DMS153 (cell line): ENCODE data around the gene TMEM198.

ENCODE experiments used
- DNase-seq: peaks from one replicate; lab custom pipeline; 2025; lab: John Stamatoyannopoulos, UW

The TMEM198 gene, protein sequence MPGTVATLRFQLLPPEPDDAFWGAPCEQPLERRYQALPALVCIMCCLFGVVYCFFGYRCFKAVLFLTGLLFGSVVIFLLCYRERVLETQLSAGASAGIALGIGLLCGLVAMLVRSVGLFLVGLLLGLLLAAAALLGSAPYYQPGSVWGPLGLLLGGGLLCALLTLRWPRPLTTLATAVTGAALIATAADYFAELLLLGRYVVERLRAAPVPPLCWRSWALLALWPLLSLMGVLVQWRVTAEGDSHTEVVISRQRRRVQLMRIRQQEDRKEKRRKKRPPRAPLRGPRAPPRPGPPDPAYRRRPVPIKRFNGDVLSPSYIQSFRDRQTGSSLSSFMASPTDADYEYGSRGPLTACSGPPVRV

DNA sequence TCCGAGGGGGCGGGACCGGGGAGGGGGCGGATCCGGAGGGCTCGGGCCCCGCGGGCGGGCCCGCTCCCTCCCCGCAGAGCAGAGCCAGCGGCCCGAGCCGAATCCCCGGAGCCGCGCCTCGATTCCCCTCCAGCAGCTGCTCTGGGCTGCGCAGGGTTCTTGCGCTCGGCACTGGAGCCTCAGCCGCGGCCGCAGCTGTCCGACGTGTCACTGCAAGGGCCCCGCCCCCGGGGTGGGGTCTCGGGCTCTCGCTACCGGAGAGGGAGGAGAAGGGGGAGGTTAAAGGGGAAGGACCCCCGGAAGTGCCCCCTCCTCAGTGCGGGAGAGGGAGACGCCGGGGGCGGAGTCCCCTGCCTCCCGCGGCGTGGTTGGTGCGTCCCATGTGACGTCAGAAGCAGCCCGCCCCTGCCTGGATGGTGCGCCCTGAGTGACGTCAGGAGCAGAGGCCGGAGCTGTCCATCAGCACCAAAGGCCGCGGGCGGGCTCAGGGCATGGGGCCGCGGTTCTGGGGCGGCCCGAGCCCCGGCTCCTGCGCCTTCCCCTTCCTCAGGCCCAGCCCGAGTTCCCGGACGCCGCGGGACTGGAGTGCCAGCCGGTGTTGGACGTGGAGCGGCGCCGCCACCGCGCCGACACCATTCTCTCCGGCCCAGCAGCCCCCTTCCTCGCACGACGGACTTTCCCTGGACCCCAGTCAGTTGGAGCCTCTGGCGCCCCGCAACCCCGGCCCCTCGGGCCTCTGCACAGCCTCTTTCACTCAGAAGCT is at the start of gene TMEM198, which contains the start of gene CHPF:
TMEM198 (plus strand) TSS at position 433 of the 763 bp plus-strand sequence. CDS start 700 bp downstream, outside the sequence.
CHPF (minus strand) TSS at position 214 of the 763 bp plus-strand sequence. CDS start 271 bp downstream, outside the sequence.
- peak; percentile 98 for DNase-seq

DNA sequence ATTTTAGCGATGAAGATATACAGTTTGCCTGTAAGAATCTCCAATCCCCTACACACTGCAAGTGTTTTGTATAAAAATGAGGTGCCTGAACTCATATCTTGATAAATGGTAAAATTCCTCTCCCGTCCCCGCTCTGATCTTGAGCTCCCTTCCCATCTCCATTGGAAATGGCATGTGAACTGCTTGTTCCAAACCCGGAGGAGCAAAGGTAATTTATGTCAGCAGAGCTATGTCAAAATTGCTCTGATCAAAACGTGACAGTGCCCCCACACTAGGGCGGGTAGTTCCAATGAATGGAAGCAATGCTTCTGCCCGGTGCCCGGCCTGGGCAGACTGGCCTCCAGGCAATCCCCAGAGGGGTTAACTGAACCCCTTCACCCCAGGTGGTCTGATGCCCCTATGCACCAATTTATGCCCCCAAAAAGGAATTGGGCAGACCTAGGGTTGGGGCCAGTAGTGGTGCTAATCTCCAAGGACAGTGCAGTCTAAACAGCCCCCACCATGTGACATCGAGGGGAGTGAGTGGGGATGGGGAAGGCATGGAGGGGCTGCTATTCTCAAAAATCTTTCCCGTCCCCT is 48.8 kb upstream of the TMEM198 start:
- DNase-seq, result no peak

DNA sequence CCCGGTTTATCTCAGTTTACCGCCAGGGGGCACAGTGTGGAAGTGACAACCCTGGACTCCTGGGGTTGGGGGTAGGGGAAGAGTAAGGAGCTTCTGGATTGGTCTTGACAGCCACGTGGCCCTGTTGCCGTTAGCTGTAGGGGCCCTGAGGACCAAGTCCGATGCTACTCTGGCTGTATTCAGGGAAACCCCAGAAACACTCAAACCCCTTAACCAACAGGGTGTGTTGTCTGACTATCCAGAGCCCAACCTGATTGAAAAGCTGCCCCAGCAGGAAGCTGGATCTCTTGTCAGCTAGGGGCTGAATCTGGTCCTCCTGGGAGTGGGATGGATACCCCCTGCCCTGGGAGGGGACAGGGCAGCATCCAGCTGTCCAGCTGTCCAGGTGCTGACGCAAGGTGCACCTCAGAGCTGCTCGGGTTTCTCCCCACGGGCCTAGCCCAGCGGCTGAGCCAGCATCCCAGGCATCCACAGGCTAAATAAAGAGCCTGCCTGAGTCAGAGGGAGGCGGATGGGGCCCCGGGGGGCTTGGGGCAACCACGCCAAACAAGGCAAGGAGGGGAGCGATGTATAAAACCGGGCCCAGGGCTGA is 48.2 kb upstream of the TMEM198 start:
- peak; percentile 32 for DNase-seq

DNA sequence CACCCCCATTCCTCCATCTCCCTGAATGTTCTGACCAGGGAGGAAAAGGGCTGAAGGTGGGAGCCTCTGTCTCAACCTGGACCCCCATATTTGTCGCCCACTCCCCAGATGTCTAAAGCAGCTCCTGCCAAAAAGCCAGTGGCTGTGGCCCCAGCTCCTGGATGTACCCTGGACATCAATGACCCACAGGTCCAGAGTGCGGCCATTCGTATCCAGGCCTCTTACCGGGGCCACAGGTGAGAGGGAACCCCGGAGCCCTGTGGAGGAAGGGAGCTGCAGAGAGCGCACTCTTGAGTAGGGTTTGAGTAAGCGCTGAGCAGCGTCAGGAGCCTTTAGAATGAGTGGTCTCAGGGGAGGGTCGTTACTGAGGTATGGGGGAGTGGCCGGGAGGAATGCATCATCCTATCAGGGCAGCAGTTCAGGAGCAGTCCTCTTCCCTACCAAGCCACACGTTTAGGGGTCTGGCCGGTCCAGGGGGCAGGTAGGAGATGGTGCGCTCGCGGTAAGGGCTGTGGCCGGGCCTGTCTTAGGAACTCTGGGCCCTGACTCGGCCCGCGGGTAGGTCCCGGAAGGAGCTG is 47.5 kb upstream of the TMEM198 start:
- DNase-seq, result no peak

DNA sequence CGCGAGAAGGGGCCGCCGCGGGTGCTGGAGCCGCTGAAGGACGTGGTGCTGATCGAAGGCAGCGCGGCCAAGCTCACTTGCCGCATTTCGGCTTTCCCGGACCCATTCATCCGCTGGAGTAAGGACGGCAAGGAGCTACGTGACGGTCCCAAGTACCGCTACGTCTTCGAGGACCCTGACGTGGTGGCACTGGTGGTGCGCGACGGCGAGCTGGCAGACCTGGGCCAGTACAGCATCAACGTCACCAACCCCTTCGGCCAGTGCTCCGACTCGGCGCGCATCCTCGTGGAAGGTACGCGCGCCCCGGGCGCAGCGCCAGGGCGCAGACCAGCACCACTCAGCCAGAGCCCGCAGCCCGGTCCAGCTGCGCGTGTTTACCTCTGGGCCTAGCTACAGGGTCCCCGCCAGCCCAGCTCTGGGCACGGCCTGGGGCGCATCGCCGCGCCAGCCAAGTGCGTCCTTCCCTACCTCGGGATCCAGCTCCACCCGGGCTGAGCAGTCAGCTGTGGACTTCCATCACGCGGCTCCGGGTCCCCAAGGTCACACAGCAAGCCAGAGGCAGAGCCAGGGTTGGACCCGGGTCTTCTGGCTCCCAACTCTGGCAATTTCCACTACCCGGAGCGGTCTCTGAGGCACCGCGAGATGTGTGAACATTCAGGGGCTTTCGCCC is 46.9 kb upstream of the TMEM198 start:
- no peak for DNase-seq

DNA sequence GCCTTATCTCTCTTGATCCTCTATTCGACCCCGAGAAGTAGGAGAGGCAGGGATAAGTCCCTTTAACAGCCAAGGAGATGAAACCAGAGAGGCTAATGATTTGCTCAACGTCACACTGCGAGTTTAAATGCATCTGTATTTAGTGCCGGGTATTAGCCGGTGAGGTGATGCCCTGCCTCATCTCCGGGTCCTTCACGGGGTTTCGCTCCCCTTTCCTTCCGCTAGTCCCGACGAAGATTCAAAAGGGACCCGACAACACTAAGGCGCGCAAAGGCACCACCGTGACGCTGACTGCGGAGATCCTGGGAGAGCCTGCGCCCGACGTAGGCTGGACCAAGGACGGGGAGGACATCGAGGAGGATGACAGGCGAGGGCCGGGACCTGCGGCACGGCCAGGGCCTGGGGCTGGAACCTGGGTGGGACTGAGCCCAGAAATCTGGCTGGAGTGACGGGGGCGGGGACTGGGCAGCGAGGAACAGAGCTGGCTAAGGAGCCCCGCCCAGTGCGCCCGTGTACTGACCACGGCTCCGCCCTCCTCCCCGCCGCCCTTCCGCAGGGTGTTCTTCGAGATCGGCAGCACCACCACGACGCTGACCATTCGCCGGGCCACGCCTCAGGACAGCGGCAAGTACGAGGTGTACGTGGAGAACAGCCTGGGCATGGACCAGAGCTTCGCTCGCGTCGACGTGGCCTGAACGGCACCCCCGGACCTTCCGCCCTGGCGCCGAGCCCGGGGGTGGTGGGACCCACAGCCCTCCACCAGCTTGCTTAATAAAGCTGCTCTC is 46.1 kb upstream of the TMEM198 start:
- no peak for DNase-seq

DNA sequence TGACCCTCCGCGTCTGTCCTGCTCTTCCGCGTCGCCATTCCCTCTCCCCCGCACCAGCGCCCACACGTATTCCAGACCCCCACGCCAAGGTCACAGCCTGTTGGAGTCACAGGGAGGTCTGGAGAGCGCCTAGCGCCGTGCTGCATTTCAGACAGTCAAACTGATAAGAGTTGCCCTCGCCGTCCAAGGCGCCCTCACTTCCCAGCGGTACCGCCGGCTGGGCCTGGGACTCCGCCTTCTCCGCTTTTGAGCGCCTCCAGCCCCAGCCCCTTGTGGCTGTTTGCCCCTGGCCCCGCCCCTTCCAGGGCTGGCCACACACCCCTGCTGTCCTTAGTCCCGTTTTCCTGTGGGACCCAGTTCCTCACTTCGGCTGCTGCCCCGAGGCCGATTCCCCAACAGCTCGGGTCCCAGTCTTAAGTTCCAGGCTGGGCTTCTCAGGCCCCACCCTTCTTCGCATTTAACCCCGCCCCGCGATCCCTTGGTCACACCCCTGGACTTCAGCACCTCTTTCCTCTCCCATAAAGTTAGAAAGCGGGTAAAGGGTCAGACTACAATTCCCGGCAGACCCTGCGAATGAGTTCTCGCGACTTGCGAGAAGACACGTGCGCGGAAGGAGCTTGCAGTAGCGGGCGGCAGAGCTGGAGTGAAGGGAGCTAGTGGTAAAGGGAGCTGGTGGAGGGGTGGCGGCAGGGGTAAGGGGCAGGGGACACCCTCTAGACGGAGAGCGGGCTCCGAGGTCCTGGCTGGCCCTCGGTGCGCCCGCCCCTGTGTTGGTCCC is 45.4 kb upstream of the TMEM198 start, which contains the start of gene GMPPA:
GMPPA (plus strand) TSS at position 612 of the 778 bp plus-strand sequence. CDS start 1,085 bp downstream, outside the sequence.
- DNase-seq, result peak; percentile 96

DNA sequence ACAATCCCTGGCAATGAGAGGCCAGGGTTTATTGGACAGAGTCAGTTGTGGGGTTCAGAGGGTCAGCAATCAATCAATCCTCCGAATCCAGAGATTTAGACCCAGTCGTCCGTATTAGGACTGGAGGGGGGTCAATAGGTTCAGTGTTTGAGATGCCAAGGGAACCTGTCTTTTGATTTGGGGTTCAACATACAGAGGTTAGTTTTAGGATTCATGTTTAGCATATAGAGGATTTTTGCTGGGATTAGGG is 44.8 kb upstream of the TMEM198 start:
- DNase-seq, result no peak

DNA sequence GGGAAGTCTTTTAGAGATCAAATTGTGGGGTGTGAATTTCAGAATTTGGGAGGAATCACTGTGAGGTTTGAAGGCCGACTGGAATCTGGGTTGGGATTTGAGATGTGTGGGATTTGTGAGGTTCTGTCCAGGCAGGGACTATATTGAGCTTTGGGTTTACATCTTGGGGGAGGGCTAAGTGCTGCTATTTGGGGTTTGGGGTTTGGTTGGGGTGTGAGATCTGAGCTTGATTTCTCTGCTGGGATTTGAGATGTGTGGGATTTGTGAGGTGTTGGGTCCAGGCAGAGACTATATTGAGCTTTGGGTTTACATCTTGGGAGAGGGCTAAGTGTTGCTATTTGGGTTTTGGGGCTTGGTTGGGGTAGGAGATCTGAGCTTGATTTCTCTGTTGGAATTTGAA is 44.3 kb upstream of the TMEM198 start:
- DNase-seq, result no peak

DNA sequence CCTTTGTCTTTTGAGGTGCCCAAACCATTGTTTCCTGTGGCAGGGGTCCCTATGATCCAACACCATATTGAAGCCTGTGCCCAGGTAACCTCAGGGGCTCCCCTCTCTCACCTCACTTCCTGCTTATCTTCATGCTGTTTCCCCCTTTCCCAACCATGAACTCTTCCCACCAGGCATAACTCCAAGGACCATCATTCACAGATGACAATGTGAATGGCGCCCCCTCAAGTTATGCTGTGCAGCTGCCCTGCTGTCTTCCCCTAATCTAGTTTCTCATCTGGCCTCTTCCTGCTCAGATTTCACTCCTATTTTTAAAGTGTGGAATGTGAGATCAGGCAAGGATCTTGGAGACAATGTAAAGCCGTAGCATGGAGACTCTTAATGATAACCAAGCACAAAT is 43.7 kb upstream of the TMEM198 start:
- no peak for DNase-seq

DNA sequence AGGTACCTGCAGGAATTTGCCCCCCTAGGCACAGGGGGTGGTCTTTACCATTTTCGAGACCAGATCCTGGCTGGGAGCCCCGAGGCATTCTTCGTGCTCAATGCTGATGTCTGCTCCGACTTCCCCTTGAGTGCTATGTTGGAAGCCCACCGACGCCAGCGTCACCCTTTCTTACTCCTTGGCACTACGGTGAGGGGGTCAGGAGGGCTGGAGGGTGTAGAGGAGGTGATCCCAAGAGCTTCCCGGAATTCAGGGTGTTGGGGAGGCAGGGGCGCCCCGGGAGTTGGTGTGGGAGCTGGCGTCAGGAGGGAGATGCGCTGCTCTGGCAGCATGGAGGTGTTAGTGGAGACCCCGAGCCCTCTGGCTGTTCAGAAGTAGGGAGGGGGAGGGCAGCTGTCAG is 42.0 kb upstream of the TMEM198 start:
- no peak for DNase-seq

DNA sequence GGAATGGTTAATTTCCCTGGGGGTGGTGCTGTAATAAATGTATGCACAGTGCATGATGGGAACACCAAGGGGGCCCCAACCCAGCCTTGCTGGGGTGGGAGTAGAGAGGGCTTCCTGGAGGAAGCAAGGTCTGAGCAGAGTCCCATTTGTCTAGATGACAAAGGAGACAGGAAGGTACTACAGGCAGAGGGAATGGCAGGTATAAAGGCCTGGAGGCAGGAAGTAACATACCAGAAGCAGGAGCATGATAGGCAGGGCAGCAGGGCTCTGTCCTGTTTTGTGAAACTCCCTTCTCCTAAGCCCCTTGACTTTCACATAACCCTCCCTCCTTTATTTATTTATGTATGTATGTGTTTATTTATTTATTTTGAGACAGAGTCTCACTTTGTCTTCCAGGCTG is 41.2 kb upstream of the TMEM198 start:
- DNase-seq, result no peak

DNA sequence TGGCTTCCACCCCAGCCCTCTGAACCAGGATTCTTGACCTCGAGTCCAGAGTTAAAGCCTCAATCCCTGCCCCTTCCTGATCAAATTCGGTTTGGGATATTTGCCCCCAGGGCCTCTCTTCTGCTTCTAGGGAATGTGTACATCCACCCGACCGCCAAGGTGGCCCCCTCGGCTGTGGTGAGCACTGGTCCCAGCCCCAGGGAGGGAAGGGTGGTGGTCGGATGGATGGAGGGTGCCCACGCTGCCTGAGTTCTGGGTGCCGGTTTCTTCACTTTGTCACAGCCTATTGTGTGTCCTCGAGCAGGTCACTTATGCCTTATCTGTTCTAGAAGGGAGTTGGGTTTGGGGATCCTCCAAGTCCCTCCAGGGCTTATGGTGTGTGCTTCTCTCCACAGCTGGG is 38.2 kb upstream of the TMEM198 start:
- DNase-seq, result no peak

DNA sequence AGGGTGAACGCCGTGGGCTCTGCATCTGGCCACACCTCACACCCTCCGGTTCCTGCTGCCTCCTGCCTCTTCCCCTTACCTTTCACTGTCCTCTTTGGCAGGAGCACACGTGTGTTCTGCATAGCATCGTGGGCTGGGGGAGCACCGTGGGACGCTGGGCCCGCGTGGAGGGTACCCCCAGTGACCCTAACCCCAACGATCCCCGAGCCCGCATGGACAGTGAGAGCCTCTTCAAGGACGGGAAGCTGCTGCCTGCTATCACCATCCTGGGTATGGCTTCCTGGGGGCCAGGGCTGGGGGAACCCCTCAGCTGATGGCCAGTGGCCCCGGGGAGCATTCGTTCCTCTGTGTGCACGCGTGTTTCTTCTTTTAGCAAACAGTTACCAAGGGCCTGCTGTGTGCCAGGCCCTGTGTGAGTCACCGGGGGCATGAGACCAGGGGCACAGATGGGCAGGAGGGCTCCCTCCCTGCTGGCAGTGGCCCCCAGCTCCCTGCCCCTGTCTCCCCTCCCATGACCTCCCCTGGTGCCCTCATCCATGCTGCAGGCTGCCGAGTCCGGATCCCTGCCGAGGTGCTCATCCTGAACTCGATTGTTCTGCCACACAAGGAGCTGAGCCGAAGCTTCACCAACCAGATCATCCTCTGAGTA is 37.6 kb upstream of the TMEM198 start:
- no peak for DNase-seq

DNA sequence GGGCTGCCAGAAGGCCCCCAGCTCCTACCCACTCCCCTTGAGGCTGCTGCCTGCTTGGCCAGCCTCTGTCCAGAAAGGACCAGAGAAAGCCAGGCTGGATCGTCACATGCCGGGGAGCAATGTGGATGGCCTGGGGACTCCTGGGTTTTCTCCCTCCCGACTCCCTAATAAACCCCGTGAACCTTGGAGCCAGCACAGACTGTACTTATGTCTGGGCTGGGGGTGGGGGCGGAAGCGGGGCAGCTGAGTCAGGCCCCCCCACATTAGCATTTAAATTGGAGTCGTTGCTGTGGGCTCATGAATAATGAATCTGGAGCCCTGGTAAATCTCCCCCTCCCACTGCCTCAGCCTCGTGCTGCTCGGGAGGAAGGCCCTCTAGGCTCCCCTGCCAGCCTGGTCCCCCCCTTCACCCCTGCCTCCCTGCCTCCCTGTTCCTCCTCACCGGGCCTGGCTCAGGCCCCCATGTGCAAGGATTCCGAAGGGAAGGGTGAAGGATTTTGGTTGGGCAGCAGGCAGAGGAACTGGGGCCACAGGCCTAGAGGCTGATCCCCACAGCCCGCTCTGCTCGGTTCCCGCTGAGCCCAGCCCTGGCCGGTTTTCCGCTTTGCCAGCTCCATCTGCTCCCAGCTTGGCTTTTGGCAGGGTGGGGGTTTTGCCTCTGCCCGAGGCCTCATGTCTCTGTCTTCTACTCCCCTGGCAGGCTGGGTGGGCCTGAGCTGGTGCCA is 36.9 kb upstream of the TMEM198 start:
- no peak for DNase-seq

DNA sequence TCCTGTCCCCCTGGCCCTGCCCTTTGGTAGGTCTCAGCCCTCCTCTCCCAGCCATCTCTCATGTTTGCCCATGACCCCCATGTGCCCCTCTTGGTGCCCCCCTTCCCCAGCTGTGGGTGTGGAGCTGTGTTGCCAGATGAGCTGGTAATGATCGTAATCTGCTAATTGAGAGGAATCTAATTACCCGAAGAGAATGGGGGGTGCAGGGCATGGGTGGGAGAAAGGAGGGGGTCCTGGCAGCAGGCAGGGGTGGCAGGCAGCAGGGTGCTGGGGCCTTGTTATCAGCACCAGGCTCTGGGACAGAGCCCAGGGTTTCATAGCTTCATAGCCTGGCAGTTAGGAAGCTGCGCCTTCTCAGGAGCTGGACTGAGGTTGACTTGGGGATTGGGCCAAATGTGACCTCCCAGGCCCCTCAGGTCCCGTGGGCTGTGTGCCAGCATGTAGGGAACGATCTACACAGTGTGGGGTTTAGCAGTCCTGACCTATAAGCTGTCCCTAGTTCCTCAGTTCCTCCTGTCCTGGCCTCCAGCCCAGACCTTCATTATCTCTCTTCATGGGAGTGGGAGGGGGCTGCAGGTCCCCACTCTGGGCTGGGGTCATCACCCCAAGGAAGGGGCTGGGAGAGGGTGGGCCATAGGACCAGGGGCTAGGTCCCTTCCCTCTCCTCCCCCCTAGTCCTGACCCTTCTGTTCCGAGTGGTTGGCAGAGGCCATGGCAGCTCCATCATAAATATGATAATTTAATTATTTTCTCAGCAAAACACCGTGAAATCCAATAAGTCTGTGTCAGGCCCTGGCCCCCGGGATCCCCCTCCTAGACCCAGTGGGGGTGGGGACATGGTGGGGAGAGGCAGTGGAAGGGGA is 36.0 kb upstream of the TMEM198 start:
- DNase-seq, result no peak

DNA sequence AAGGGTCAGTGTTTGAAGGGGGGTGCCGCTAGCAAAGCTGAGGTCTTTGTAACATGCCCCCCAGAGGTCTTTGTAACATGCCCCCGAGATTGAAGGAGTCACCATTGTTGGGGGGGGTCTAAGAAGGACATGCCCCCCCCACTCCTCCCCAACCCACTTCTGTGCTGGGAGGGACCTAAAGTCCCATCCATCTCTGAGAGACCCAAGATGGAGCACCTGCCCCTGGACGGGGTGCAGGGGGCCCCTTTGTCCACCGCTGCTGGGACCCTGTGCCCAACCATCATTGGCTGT is 35.4 kb upstream of the TMEM198 start:
- DNase-seq, result no peak
